CD1c-positive myeloid dendritic cell (primary cell): ENCODE results near the gene NCOA1.

Experiments
- DNase-seq: peaks from one replicate; pipeline ENCODE4 v3.0.0-alpha.2; 2016; ENCODE audit errors: extremely low spot score

NCOA1 gene

GRCh38 chr2:24697792-24698191 is 206.7 kb downstream of the NCOA1 start:
- no peak for DNase-seq

DNA sequence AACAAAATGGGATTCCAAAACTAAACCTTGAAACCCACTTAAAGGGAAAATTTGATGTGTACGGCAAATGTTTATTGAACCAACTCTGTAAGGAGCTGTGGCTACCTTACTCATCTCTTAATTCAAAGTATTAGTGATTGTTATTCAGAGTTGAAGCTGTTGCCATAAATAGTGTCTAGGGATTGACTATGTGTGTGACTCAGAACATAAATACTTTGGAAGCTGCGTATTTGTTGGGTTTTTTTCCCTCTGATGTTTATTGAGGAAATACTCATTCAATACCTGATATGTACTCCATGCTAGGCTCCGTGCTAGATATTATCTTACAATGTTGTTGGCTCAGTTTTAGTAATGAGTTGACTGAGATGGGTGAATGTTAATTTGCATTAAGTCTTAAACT is 211.7 kb downstream of the NCOA1 start:
- no peak for DNase-seq

- no peak for DNase-seq
Measured at GRCh38 chr2:24704692-24705091, 213.6 kb downstream of the NCOA1 start.

DNA sequence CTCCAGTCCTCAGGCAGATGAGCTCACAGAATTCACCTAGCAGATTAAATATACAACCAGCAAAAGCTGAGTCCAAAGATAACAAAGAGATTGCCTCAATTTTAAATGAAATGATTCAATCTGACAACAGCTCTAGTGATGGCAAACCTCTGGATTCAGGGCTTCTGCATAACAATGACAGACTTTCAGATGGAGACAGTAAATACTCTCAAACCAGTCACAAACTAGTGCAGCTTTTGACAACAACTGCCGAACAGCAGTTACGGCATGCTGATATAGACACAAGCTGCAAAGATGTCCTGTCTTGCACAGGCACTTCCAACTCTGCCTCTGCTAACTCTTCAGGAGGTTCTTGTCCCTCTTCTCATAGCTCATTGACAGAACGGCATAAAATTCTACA is 216.1 kb downstream of the NCOA1 start:
- no peak for DNase-seq

DNA sequence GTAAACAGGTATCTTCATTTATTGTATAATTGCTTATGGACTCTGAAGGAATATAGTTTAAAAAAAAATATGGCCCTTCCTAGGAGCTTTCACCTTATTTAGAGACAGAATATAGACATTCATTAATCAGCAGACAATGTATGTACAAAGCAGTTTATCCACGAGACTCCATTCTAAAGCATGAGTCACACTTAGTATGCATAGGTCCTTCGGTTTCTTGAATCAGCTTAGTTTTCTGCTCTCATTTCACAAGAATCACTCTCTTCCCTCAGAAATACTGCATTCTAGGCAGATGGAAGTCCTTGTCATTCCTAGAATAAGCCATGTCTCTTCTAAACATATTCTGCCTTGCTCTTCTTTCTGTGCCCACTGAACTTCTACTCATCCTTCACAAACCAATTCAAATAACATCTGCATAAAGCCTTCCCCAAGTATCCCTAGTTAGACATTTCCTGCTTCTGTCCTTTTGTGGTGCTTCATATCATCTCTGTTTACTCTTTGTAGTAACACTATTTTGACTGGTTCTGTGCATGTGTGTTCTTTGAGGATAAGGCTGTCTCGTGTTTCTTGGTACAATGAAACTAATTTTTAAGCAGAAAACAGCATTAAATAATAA is 217.6 kb downstream of the NCOA1 start:
- no peak for DNase-seq

GRCh38 chr2:24710806-24711205 is 219.8 kb downstream of the NCOA1 start:
- no peak for DNase-seq

DNA sequence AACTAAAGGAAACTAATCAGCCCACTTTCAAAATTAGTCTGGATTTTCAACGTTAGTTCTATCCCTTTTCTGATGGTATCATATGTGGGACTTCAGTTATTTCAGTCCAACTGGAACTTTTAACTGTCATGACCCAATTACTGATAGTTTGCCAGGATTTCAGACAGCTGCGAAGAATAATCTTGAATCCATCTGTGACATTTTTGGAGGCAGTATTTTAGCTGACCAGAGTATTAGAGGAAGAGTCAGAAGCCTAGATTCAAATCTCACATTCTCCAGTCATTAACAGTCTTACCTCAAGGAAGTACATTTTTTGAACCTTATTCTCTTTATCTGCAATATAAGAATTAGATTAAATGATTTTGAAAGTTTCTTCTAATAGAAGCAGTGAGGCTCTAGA is 220.8 kb downstream of the NCOA1 start:
- DNase-seq = no peak

DNA sequence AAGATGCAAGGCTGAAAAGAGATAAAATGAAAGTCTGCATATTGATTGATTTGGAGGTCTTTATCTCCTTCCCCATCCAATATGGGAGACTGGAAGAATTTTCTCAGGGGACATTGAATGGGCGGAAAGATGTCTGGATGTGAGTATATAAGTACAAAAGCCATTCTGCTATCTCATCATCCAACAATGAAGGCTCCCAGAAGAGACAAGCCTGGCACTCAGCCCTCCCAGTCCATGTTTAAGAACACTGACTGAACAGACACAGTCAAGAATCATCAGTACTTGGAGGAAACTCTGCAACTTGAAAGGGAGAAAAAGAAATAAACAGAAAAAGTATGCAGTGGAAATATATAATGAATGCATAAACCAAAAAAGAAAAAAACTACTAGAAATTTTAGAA is 221.2 kb downstream of the NCOA1 start:
- DNase-seq = no peak

DNA sequence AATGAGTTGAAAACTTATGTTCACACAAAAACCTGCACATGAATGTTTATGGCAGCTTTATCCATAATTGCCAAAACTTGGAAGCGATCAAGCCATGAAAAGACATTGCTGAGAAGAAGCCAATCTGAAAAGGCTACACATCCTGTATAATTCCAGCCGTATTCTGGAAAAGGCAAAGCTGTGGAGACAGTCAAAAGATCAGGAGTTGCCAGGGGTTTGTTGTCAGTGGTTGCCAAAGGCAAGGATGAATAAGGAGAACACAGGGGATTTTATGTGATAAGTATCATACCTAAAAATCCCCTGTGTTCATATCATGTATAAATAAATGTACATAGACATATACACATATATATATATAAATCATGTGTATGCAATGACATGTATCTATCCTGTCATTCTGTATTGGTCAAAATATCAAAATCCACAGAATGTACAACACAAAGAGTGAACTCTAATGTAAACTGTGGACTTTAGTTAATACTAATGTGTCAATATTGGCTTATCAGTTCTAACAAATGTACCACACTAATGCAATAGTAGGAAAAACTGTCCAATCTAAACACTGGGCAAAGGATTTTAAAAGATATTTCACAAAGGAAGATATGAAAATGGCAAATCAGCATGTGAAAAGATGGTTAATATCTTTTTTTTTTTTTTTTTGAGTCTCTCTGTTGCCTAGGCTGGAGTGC is 226.4 kb downstream of the NCOA1 start:
- no peak for DNase-seq

DNA sequence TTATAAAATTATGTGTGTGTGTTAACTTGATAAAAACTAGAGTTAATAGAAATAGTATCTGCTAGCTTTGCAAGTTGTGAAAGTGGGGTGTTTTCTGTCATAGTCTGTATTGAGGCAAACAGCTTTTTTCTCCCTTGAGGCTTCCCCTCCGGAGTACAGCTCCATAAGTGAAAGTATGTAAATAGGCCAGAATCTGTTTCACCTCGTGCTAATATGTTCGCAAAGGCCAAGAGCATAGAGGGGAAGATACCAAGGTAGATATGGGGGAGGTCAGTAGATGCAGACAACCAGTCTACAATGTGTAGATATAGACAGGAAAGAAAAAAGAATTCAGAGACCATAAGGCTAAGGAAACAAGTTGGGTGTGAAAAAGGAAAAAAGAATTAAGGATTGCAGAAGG is 229.3 kb downstream of the NCOA1 start:
- DNase-seq = no peak

DNA sequence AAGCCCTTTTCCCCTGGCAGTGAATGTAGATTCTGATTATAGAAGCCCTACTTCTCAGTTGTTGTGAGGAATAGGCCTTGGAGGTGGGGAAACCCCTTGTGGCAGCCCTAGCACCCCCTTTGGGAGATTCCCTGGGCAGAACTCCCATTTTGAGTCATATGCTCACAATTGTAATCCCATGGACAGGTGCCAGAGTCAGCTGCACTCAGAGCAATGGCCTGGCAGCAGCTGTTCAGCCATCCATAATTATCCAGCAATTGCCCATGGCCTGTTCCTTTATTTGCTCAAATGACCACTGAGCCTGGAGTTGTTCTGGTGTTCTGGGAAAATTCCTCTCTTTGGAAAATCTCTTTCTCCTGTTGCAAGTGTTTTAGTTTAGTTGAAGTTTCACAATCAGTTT is 230.4 kb downstream of the NCOA1 start:
- no peak for DNase-seq

- no peak for DNase-seq
Measured at GRCh38 chr2:24722141-24722790, 231.2 kb downstream of the NCOA1 start.

DNA sequence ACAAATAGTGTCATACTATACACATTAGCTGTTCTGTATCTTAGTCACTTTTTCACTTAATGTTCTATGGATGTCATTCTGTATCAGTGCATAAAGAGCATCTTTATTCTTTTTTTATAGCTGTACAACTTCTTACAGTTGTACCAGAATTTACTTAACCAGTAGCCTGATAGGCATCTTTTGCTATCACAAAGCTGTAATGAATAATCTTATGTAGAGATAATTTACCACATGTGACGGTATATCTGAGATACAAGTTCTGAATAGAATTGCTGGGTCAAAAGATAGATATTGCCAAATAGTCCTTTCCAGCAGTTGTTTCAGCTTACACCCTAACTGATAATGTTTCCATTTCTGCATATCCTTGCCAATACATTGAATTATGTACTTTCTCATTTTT is 232.1 kb downstream of the NCOA1 start:
- DNase-seq = no peak

DNA sequence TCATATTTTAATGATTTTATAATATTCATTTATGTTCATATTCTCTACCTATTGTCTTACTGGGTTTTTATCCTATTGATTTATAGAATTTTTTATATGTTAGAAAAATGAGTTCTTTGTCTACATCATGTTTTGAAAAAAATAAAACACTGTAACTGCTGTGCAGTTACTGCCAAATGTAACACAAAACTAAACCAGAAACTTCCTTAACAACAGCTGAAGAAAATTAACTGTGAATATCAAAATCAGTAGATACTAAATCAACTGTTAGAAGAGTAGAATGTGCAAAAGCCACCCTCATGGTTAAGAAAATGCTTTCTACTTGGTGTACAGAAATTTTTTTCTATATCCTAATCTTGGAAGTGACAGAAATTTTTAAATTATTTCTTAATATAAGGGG is 232.6 kb downstream of the NCOA1 start:
- no peak for DNase-seq

- DNase-seq = no peak
Measured at GRCh38 chr2:24724111-24724775, 233.2 kb downstream of the NCOA1 start.

GRCh38 chr2:24725956-24726355 is 234.9 kb downstream of the NCOA1 start:
- DNase-seq = no peak

GRCh38 chr2:24730481-24730880 is 239.4 kb downstream of the NCOA1 start:
- no peak for DNase-seq

GRCh38 chr2:24731040-24731439 is 240.0 kb downstream of the NCOA1 start:
- no peak for DNase-seq

DNA sequence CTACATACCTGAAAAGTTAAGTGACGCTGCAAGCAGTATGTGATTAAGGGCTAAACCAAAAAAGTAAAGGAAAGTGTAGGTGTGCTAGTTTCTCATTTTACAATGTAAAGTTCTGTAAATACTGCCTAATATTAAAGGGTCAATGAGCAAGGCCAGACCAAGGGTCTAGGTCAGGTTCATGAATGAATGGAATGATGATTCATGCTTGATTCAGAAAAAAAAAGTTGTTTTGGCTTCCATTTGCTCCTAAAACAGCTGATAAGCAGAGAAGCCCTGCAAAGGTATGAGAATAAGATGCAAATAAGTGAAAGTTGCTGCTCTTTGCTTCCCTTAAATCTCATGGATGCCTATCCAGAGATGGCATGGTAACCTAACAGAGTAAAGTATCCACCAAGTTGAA is 240.9 kb downstream of the NCOA1 start:
- no peak for DNase-seq

- no peak for DNase-seq
Measured at GRCh38 chr2:24734741-24735140, 243.7 kb downstream of the NCOA1 start.

- no peak for DNase-seq
Measured at GRCh38 chr2:24739354-24740025, 248.4 kb downstream of the NCOA1 start.

DNA sequence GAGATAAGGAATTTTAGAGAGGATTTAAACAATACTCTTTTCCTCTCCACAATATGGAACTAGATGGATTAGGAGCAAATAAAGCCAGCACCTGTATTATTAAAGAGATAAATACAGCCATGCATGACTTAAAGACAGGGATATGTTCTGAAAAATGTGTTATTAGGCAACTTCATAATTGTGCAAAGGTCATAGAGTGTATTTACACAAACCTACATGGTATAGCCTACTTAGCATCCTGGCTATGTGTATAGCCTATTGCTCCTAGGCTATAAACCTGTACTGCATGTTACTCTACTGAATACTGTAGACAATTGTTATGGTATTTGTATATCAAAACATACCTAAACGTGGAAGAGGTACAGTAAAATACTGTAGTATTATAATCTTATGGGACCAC is 249.1 kb downstream of the NCOA1 start:
- DNase-seq = no peak
